Measurements from ENCODE around the gene CAP1. TPM values are rescaled to one million over a fixed set of nuclear protein-coding genes. Genes with fewer than 3 reads are reported as not detected.

CAP1 gene
- total and polyA plus RNA-seq, 9 of the 15 experiments (the other 6 are each of a cell fraction or from before 2014, with no cell fraction given): 230 to 658 (median 281) TPM

DNA sequence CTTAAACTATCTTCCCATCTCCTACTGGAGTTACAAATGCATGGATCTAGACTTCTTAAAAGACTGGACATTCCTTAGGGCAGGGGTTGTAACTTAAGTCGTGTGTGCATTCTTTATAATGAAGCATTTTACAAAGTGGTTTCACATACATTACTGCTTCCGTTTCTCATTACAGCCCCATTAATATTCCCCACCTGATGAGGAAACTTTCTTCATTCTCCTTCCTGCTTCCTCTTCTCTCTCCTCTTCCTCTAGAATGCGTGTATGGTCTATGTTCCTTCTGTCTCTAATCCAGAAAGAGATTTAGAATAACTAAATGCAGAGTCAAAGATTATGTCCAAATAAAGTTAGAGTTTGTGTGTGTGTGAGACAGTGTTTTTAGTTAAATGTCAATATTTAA is 1.8 kb upstream of the CAP1 start:
- Histone ChIP-seq H3K9me3 (replicated peaks; ENCODE audit: control insufficient read depth, insufficient read depth, low read depth, low read length) (no peaks in the 10 kb centered on the region), H3K4me1 (replicated peaks in 1 of 2; ENCODE audit: control insufficient read depth in 2 of 2, insufficient read depth in 2 of 2, low read length in 2 of 2) (peaks cover 35 to 56% of the 10 kb centered on the region in 2 experiments), H3K27ac (ENCODE audit: extremely low read depth, low read depth, low read length) (peak overlapping the region; percentile 99), H3K79me2 (ENCODE audit: control insufficient read depth, insufficient read depth, low read length) (peaks cover 32% of the 10 kb centered on the region), H3K4me2 (ENCODE audit: insufficient read depth, low read length) (no peak overlapping the region; the same call in 1 of the 2 replicates), H2AFZ (ENCODE audit: low read depth, low read length) (no peak overlapping the region; the same call in 1 of the 2 replicates), H3K9ac (ENCODE audit: insufficient read depth in 1 of 2, low read depth in 2 of 2, low read length in 2 of 2) (peak overlapping the region in 1 of 2 experiments; percentile 99; a peak in 2 of 4 replicates), H3K36me3 (ENCODE audit: control insufficient read depth, insufficient read depth, low read length) (peaks cover 18% of the 10 kb centered on the region), H3K4me3 (no peak overlapping the region), H4K20me1 (replicated peaks; ENCODE audit: control insufficient read depth, insufficient read depth, low read length) (no peaks in the 10 kb centered on the region; the same call in 1 of the 2 replicates), H3K9me1 (ENCODE audit: control insufficient read depth, insufficient read depth, low read length) (no peaks in the 10 kb centered on the region), H3K27me3 (ENCODE audit: control insufficient read depth in 2 of 2, insufficient read depth in 2 of 2, low read length in 2 of 2) (no peaks in the 10 kb centered on the region)
- DNase-seq (ENCODE audit: extremely low read depth in 1 of 4, low spot score in 3 of 4) (no peak), ATAC-seq (no peak), FAIRE-seq (no peak)
- TF ChIP-seq SMAD3 (CRISPR knock-in tag; conservative IDR thresholded peaks at IDR 0.05) (no peak), FOXM1 (IDR thresholded peaks at IDR 0.05; ENCODE audit: low read depth) (0 out of 2 replicates have a peak, but pooled peaks have one; percentile 2), FOXM1 (CRISPR knock-in tag; IDR thresholded peaks at IDR 0.05; ENCODE audit: low read depth) (no peak), HMG20B (CRISPR knock-in tag; IDR thresholded peaks at IDR 0.05) (0 out of 2 replicates have a peak, but pooled peaks have one; percentile 38)
- TF ChIP-seq, protein P1, sequence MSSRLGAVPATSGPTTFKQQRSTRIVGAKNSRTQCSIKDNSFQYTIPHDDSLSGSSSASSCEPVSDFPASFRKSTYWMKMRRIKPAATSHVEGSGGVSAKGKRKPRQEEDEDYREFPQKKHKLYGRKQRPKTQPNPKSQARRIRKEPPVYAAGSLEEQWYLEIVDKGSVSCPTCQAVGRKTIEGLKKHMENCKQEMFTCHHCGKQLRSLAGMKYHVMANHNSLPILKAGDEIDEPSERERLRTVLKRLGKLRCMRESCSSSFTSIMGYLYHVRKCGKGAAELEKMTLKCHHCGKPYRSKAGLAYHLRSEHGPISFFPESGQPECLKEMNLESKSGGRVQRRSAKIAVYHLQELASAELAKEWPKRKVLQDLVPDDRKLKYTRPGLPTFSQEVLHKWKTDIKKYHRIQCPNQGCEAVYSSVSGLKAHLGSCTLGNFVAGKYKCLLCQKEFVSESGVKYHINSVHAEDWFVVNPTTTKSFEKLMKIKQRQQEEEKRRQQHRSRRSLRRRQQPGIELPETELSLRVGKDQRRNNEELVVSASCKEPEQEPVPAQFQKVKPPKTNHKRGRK (tag; IDR thresholded peaks at IDR 0.05): 0 out of 2 replicates have a peak, but pooled peaks have one; percentile 26
- TF ChIP-seq, protein P2, sequence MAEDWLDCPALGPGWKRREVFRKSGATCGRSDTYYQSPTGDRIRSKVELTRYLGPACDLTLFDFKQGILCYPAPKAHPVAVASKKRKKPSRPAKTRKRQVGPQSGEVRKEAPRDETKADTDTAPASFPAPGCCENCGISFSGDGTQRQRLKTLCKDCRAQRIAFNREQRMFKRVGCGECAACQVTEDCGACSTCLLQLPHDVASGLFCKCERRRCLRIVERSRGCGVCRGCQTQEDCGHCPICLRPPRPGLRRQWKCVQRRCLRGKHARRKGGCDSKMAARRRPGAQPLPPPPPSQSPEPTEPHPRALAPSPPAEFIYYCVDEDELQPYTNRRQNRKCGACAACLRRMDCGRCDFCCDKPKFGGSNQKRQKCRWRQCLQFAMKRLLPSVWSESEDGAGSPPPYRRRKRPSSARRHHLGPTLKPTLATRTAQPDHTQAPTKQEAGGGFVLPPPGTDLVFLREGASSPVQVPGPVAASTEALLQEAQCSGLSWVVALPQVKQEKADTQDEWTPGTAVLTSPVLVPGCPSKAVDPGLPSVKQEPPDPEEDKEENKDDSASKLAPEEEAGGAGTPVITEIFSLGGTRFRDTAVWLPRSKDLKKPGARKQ (CRISPR knock-in tag; IDR thresholded peaks at IDR 0.05): 0 out of 2 replicates have a peak, but pooled peaks have one; percentile 49
- POLR2A ChIA-PET: interaction anchor here (0.6 to 6.2 kb wide), 7 partner anchors 9 to 1327 kb away, joined by 3 to 72 read pairs (median 5); partner anchors contain the start of gene MYCL
- 64% methylated on average over 3 of the region's 3 CpGs for whole genome bisulfite sequencing (ENCODE audit: insufficient coverage, low coverage, missing lambda C conversion rate)
- intact Hi-C loops (cut with micrococcal nuclease) (no loop called here), in situ Hi-C loops (cut with MboI) (no loop called here)
- BruUV-seq (replicated peaks): no TSS peak
- CTCF ChIA-PET (ENCODE audit: low intra/inter-chr PET ratio): no interaction called here
